HG03571 (cell line): ENCODE data around the gene EIF1.
"Not testable (repeated sequence)": the region's sequence is repeated elsewhere in the genome, so short reads cannot be mapped to it uniquely, and the experiment has no call there.

ENCODE experiments used
- ATAC-seq: cut with Tn5 transposase; IDR thresholded peaks from one replicate; pipeline ENCODE4 v1.9.1; 2021; ENCODE audit not compliant: unreplicated experiment

Gene EIF1

GRCh38 chr17:41697122-41697962 lies 8.7 kb downstream of the EIF1 start:
- ATAC-seq = no peak

DNA sequence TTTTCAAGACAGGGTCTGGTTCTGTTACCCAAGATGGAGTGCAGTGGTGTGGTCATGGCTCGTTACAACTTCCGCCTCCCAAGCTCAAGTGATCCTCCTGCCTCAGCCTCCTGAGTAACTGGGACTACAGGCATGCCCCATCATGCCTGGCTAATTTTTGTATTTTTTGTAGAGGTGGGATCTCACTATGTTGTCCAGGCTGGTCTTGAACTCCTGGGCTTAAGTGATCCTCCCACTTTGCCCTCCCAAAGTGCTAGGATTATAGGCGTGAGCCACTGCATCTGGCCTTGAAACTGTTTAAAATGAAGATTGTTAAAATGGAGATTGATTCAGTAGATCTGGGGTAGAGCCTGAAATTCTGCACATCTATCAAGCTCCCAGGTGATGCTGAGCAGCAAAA lies 12.2 kb downstream of the EIF1 start:
- ATAC-seq = not testable (repeated sequence)

- ATAC-seq = no peak
Observed at GRCh38 chr17:41702712-41703111, 14.0 kb downstream of the EIF1 start.

DNA sequence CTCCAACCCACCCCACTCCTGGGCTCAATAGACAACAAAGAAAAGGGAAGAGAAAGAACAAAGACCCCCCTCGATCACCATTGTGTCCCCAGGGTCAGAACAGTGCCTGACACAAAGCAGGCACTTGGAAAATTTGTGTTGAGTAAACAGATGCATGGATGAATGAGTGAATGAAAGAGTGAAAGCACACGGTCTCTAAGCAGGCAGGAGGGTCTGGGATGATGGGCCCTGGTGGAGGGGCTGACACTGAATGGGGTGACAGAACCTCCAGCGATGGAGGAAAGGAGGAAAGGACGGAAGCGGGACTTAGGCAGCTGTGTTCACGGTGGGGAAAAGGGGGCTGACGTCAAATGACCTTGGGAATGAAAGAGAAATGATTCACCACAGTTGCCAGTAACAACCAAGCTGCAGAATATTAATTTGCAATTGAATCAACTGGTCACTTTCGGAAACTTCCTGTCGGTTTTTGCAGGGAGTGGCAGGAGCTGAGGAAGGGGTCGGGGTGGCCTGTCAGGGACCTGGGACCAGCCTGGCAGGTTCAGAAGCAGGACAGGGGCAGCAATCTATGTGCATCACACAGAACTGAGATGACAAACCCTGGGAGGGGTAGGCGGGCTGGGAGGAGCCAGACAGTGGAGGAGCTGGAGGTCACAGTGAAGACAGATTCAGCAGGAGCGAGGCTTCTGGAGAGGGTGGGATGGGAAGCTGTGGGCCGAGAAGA lies 16.7 kb downstream of the EIF1 start:
- ATAC-seq = no peak

DNA sequence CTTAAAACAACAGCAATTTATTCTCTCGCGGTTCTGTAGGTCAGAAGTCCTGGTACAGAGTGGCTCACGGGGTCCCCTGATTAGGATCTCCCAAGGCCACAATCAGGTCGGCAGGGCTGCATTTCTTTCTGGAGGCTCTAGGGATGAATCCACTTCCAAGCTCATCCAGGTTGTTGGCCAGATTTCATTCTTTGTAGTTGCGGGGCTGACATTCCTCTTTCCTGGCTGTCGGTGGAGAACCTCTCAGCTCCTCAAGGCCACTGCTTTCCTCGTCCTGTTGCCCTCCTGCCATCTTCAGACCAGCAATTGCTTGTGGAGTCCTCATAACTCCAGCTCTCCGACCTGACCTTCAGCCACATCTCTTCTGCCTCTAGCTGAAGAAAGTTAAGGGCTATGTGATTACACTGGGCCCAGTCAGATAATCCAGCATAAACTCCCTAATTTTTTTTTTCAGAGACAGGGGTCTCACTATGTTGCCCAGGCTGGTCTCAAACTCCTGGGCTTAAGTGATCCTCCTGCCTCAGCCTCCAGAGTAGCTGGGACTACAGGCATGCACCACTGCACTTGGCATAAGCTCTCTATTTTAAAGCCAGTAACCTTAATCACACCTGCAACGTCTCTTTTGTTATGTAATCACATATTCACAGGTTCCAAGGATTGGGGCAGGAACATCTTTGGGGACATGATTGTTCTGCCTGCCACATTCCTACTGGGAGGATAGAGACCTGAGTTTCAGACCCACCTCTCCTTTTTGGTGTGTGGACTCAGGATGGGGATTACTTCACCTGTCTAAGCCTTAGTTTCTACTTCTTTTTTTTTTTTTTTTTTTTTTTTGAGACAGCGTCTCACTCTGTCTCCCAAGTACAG lies 19.4 kb downstream of the EIF1 start:
- ATAC-seq = no peak

- ATAC-seq = no peak
Observed at GRCh38 chr17:41710472-41711090, 21.9 kb downstream of the EIF1 start.

- no peak for ATAC-seq
Observed at GRCh38 chr17:41711669-41712400, 23.1 kb downstream of the EIF1 start, which contains the start of gene GAST. Gene GAST (plus strand): TSS chr17:41712331. CDS start chr17:41715437, 3,106 bp downstream.

DNA sequence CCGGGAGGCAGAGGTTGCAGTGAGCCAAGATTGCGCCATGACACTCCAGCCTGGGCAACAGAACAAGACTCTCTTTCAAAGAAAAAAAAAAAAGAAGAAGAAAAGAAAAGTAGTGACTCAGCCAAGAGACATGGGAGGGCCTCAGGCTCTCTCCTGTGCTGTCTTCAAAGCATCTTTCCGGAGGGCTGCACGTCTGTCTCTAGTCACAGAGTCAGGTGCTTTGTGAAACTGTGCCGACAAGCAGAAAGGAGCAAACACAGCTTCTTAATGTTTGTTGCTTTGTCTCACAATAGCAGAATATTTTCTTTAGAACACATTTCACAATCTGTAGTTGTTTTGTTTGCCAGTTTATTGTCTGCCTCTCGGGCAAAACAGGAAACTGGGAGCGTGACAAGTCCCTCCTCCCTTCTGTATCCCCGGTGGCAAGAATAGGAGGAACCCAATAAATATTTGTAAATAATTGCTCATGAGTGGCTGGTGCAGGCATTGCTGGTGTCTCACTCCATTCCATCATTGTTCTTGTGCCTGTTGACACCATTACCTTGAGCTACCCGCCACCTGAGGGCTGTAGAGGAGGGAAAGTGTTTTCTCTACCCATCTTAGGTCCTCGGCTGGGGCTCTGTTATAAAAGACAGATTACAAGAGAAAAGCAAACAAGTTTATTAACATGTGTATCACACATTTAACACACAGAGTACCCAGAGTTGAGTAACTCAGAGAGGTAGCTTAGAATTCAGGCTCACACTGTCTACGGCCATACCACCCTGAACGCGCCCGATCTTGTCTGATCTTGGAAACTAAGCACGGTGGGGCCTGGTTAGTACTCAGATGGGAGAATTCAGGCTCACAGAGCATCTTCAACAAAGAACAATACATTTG lies 29.0 kb downstream of the EIF1 start:
- no peak for ATAC-seq

DNA sequence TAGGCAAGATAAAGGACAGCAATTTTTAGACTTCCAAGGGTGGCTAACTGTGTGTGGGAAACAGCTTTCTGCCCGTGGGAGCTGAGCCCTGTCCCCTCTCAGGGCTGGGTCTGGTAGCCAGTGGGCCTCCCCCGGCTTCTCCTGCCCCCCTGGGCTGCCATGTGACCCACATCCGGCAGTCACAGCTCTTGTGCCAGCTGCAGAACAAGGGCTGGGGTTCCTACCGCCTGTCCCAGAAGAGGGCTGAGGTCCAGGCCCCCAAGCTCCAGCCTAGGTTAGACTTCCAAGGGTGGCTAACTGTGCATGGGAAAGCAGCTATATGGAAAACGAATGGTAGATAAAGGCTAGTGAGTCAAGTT lies 29.6 kb downstream of the EIF1 start:
- ATAC-seq = no peak

DNA sequence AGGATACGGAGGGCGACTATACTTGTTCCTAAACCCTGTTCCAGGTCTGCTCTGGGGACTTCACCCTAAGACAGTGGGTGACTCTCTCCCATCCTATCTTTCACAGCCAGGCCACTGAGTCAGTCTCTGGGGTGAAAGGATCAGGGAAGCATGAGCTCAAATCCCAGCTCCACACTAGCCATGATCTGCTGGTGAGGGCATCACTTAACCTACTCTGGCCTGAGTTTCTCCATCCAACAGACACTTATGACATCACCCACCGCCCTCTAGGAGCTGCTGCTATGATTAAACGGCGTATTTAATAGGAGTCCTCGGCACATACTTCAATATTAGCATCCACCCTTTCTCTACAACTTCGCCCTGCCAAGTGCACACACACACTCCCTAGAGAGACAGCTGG lies 33.5 kb downstream of the EIF1 start:
- ATAC-seq = no peak

DNA sequence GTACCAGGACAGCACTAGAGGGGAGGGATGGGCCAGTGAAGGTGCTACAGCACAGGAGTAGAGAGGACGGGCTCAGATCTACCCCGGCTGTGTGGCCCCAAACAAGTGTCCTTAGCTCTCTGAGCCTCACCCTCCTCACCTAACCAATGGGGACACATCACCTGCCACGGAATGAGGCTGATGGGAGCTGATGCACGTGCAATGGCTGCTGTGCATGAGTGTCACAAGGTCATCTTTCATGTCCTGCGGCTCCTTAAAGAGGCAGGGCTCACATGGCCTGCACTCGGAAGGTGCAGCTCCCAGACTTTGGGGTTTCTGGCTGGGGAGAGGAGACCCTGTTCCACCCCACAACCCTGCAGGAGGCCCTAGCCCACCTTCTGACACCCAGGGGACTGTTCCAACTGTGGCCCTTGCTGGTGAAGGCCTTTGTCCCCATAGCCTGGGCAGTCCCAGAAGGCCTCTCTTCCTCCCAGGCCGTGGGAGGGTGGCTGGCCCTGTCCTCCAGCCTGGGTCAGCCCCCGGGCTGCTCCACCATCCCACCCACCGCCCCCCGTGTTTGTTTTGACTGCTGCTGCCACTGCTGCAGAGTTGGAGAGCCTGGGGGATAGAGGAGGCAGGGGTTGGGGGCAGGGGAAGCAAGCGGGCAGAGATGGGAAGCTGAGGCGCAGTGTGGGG lies 35.3 kb downstream of the EIF1 start:
- ATAC-seq = no peak

DNA sequence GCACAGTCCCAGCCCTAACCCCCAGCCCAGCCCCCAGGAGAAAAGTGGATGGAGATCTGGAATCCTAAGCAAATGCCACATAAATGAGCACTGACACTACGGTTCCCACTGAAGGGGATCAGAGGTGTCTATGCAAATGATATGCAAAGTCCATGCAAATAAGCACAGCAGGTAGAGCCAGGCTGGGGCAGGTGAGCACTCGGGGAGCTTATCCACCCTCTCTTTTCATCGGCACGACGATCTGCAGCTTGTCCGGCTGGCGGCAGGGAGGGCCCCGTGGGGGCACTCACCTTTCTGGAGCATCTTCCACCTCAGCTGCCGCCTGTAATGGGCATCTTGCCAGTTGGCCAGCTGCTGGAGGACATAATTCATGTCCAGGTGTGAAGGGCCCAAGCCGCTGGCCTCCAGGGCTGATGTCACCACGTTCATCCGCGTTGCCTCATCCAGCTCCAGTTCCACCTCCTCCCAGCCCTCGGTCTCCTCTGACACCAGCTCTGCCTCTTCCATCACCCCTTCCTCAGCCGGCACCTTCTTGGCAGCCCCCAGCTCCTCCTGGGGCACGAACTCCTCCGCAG lies 35.9 kb downstream of the EIF1 start:
- ATAC-seq = no peak

GRCh38 chr17:41725134-41725533 lies 36.4 kb downstream of the EIF1 start:
- no peak for ATAC-seq

GRCh38 chr17:41728056-41728455 lies 39.4 kb downstream of the EIF1 start:
- no peak for ATAC-seq

- ATAC-seq = no peak
Observed at GRCh38 chr17:41730479-41730878, 41.8 kb downstream of the EIF1 start.

GRCh38 chr17:41731836-41732235 lies 43.2 kb downstream of the EIF1 start:
- ATAC-seq = no peak

GRCh38 chr17:41733348-41734138 lies 44.9 kb downstream of the EIF1 start:
- no peak for ATAC-seq
